HG03039 (cell line): ENCODE results near the gene BRF1.

Experiments
- ATAC-seq: cut with Tn5 transposase; IDR thresholded peaks from one replicate; pipeline ENCODE4 v1.9.1; 2021; ENCODE audit warnings: mild to moderate bottlenecking, moderate library complexity; ENCODE audit not compliant: unreplicated experiment

The BRF1 gene

GRCh38 chr14:105165134-105165704, 135.6 kb downstream of the BRF1 start:
- no peak for ATAC-seq

- no peak for ATAC-seq
Measured at GRCh38 chr14:105163040-105163742, 137.6 kb downstream of the BRF1 start.

- no peak for ATAC-seq
Measured at GRCh38 chr14:105162669-105162979, 138.2 kb downstream of the BRF1 start.

GRCh38 chr14:105161964-105162668, 138.7 kb downstream of the BRF1 start:
- no peak for ATAC-seq

GRCh38 chr14:105161309-105161708, 139.5 kb downstream of the BRF1 start:
- no peak for ATAC-seq

GRCh38 chr14:105160776-105161175, 140.0 kb downstream of the BRF1 start:
- no peak for ATAC-seq

- ATAC-seq: no peak
Measured at GRCh38 chr14:105159344-105159743, 141.5 kb downstream of the BRF1 start.
